HCT116 (cell line): ENCODE results near the gene KIF26B.

ENCODE experiments used
- EZH2 ChIP-seq: fragments of 200-600 bp; sonication (generic); IDR thresholded peaks from 2 replicates; pipeline ENCODE4 v1.6.1; 2017; ENCODE audit warnings: antibody characterized with exemption, mixed run types
- POLR2AphosphoS5 ChIP-seq: IDR thresholded peaks from 2 replicates; pipeline ENCODE4 v1.6.1; 2011; ENCODE audit warnings: mild to moderate bottlenecking, low read depth, low read length, moderate library complexity
- RAD21 ChIP-seq: IDR thresholded peaks from 2 replicates; pipeline ENCODE4 v1.6.1; 2012; ENCODE audit warnings: low read depth, mild to moderate bottlenecking
- REST ChIP-seq: IDR thresholded peaks from 2 replicates; pipeline ENCODE4 v1.6.1; 2012; ENCODE audit warnings: low read depth
- TF ChIP-seq, protein P1 (sequence below): IDR thresholded peaks from 2 replicates; pipeline ENCODE4 v1.6.1; 2012

DNA sequence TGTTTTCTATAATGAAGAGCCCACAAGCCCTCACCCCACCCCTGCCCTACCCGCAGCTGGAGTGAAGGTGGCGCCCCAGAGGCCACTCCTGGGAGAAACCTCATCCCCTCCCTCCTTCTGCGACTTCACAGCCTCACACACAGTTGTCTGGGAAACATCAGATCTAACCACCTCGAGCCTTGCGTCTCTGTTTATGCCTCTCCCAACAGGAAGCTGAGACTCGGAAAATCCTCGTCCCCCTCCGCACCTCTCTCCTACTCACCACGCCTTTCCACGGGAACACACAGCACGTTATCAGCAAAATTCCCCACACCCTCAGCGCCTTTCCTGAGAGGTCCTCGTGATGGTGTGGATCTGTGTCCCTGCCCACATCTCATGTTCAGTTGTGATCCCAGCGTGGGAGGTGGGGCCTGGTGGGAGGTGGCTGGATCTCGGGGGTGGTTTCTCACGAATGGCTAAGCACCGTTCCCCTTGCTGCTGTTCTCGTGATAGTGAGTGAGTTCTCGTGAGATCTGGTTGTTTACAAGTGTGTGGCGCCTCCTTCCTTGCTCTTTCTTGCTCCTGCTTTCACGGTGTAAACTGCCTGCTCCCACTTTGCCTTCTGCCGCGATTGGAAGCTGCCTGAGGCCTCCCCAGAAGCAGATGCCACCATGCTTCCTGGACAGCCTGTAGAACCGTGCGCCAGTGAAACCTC, 190.6 kb downstream of the KIF26B start:
- TF ChIP-seq EZH2 (no peak), RAD21 (no peak), POLR2AphosphoS5 (no peak), REST (no peak)
- TF ChIP-seq, protein P1, sequence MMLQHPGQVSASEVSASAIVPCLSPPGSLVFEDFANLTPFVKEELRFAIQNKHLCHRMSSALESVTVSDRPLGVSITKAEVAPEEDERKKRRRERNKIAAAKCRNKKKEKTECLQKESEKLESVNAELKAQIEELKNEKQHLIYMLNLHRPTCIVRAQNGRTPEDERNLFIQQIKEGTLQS, result no peak
